Skeletal muscle tissue (tissue), 4 donors: ENCODE data around the gene LIN37. TPM values are rescaled to one million over a fixed set of nuclear protein-coding genes. Genes with fewer than 3 reads are reported as not detected.

Source experiments
- H3K27ac ChIP-seq: one replicate; pipeline ENCODE4 v1.7.0; 2013; ENCODE audit warnings: mild to moderate bottlenecking, low read depth, low read length, inconsistent platforms
- H3K27me3 ChIP-seq, 3 donors: one replicate each; pipeline ENCODE4 v1.7.0; 2013; ENCODE audit warnings: low read length in 3 of 3; ENCODE audit not compliant: control insufficient read depth in 3 of 3, insufficient read depth in 3 of 3
- H3K36me3 ChIP-seq, 3 donors: one replicate each; pipeline ENCODE4 v1.7.0; 2013; ENCODE audit warnings: low read length in 3 of 3; ENCODE audit not compliant: control insufficient read depth in 3 of 3, insufficient read depth in 3 of 3
- H3K4me1 ChIP-seq, 3 donors: one replicate each; pipeline ENCODE4 v1.7.0; 2013; ENCODE audit warnings: low read length in 3 of 3, mild to moderate bottlenecking in 3 of 3; ENCODE audit not compliant: control insufficient read depth in 3 of 3, insufficient read depth in 3 of 3
- H3K4me3 ChIP-seq, 3 donors: one replicate each; pipeline ENCODE4 v1.7.0; 2013; ENCODE audit warnings: low read length in 3 of 3
- H3K9ac ChIP-seq, 3 donors: one replicate each; pipeline ENCODE4 v1.7.0; 2013; ENCODE audit warnings: low read length in 3 of 3, mild to moderate bottlenecking in 3 of 3, moderate library complexity in 2 of 3, low read depth in 1 of 3
- H3K9me3 ChIP-seq, 3 donors: one replicate each; pipeline ENCODE4 v1.7.0; 2013; ENCODE audit warnings: low read length in 3 of 3; ENCODE audit not compliant: control insufficient read depth in 3 of 3
- total RNA-seq: library from RNA; depleted of rRNA; stranded (reverse); fragments of >200 nt; gene quantifications from one replicate; pipeline ENCODE4 v1.2.3, GENCODE V29; 2014
- donor health status: Osteomylitis.

Gene LIN37
- total RNA-seq, 1 donor from 2014 or later, result 3.1 TPM

DNA sequence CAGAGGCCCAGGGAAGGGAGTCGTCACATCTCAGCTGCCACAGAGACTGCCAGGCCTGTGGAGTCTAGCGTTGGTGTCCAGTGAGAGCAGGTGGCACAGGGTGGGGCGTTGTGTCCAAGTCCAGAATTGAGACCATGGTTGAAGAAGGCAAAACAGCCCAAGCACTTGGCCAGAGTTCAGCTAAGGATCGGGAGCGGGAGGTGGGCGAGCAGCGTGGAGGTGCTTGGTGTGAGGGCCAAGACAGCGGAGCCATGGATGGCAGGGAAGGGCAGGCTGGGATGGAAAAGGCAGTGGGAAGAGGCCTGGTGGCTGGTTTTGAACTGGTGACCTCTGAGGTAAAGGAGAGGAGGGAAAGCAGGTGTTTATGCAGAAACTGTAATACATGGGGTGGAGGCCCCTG, 14.1 kb upstream of the LIN37 start:
- peaks cover 75 to 84% (median 82%) of the 10 kb centered on the region in 3 donors for H3K36me3 ChIP-seq
- no peaks in the 10 kb centered on the region for H3K27me3 ChIP-seq
- H3K9ac ChIP-seq, result peak overlapping the region in 1 of 3 donors; percentile 16
- no peak overlapping the region for H3K4me3 ChIP-seq
- H3K4me1 ChIP-seq, result peaks cover 0 to 4% (median 0%) of the 10 kb centered on the region in 3 donors
- no peak overlapping the region for H3K27ac ChIP-seq
- H3K9me3 ChIP-seq, result no peaks in the 10 kb centered on the region

DNA sequence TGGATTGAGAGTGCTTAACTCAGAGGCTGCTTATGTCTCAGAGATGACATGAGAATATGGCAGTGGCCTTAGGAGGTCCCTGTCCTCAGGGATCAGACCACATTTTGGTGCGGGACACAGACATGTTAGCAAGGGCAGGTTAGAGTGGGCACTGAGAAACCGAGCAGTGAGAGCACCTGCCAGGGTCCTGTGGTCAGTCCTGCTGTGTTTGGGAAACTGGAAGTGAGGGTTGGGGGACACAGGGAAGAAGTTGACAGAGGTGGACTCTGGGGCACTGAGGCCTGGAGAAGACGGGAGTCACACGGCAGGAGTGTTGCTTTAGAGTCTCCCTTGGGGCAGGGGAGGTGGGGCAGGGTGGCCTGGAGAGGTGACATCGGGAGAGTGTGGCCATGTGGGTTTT, 13.5 kb upstream of the LIN37 start:
- Histone ChIP-seq H3K9me3 (no peaks in the 10 kb centered on the region), H3K4me3 (no peak overlapping the region), H3K4me1 (peaks cover 4 to 10% (median 4%) of the 10 kb centered on the region in 3 donors), H3K36me3 (peaks cover 69 to 78% (median 76%) of the 10 kb centered on the region in 3 donors), H3K27ac (no peak overlapping the region), H3K9ac (no peak overlapping the region), H3K27me3 (no peaks in the 10 kb centered on the region)

GRCh38 chr19:35736913-35737886, 11.2 kb upstream of the LIN37 start:
- Histone ChIP-seq H3K9me3 (no peaks in the 10 kb centered on the region), H3K27ac (no peak overlapping the region), H3K4me3 (no peak overlapping the region), H3K36me3 (peaks cover 49 to 59% (median 57%) of the 10 kb centered on the region in 3 donors), H3K27me3 (no peaks in the 10 kb centered on the region), H3K4me1 (peaks cover 7 to 22% (median 14%) of the 10 kb centered on the region in 3 donors), H3K9ac (no peak overlapping the region)

DNA sequence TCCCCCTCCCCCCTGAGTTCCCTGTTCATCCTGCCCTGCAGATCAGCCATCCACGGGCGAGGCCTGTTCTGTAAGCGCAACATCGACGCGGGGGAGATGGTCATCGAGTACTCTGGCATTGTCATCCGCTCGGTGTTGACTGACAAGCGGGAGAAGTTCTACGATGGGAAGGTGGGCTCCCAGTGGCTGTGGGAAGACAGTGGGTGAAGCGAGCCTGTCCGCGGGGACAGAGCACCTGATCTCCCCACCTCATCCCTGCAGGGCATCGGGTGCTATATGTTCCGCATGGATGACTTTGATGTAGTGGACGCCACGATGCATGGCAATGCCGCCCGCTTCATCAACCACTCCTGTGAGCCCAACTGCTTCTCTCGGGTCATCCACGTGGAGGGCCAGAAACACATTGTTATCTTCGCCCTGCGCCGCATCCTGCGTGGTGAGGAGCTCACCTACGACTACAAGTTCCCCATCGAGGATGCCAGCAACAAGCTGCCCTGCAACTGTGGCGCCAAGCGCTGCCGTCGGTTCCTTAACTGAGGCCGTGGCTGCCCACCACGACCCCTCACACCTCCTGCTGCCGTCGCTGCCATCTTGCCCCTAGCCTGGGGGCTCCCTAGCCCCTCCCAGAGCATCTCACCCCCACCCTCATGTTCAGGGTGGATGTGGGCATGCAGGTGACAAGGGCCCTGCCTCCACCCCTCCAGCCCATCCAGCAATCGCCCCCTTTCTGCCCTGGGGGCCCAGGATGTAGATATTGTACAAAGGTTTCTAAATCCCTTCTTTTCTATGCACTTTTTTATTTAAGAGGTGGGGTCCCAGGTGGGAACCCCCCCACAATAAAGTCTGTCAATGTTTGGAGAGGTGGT, 10.1 kb upstream of the LIN37 start:
- Histone ChIP-seq H3K9me3 (no peaks in the 10 kb centered on the region), H3K9ac (no peak overlapping the region), H3K4me3 (no peak overlapping the region), H3K36me3 (peaks cover 56 to 63% (median 60%) of the 10 kb centered on the region in 3 donors), H3K4me1 (peaks cover 7 to 29% (median 18%) of the 10 kb centered on the region in 3 donors), H3K27me3 (no peaks in the 10 kb centered on the region), H3K27ac (no peak overlapping the region)

- Histone ChIP-seq H3K27me3 (no peaks in the 10 kb centered on the region), H3K9ac (no peak overlapping the region), H3K4me1 (peaks cover 7 to 32% (median 20%) of the 10 kb centered on the region in 3 donors), H3K9me3 (no peaks in the 10 kb centered on the region), H3K36me3 (peaks cover 51 to 60% (median 58%) of the 10 kb centered on the region in 3 donors), H3K27ac (no peak overlapping the region), H3K4me3 (no peak overlapping the region)
Observed at GRCh38 chr19:35738887-35739229, 9.5 kb upstream of the LIN37 start.

- Histone ChIP-seq H3K4me1 (peaks cover 14 to 39% (median 27%) of the 10 kb centered on the region in 3 donors), H3K36me3 (peaks cover 45 to 55% (median 54%) of the 10 kb centered on the region in 3 donors), H3K9ac (peak overlapping the region; percentile 30 to 87 (median 79)), H3K27me3 (no peaks in the 10 kb centered on the region), H3K27ac (peak overlapping the region; percentile 87), H3K4me3 (peak overlapping the region; percentile 85 to 88 (median 86)), H3K9me3 (no peaks in the 10 kb centered on the region)
Observed at GRCh38 chr19:35739275-35740107, 8.9 kb upstream of the LIN37 start.

DNA sequence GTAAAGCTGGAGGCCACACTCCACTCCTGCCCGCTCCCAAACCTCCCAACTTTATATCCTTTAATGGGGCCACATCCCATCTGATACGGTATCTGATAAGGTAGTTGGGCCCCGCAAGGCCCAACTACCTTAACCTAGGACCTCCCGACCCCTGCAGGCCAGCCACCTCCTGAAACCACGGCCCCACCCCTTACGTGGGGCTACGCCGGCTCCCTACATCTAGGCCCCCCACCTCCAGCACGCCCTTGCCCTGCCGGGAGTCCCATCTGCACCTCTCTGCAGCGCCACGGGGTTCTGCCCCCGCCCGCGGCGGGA, 8.3 kb upstream of the LIN37 start:
- Histone ChIP-seq H3K27me3 (no peaks in the 10 kb centered on the region), H3K9ac (peak overlapping the region; percentile 30 to 87 (median 79)), H3K4me3 (peak overlapping the region; percentile 85 to 88 (median 86)), H3K9me3 (no peaks in the 10 kb centered on the region), H3K4me1 (peaks cover 16 to 45% (median 29%) of the 10 kb centered on the region in 3 donors), H3K27ac (peak overlapping the region; percentile 87), H3K36me3 (peaks cover 40 to 50% (median 49%) of the 10 kb centered on the region in 3 donors)

DNA sequence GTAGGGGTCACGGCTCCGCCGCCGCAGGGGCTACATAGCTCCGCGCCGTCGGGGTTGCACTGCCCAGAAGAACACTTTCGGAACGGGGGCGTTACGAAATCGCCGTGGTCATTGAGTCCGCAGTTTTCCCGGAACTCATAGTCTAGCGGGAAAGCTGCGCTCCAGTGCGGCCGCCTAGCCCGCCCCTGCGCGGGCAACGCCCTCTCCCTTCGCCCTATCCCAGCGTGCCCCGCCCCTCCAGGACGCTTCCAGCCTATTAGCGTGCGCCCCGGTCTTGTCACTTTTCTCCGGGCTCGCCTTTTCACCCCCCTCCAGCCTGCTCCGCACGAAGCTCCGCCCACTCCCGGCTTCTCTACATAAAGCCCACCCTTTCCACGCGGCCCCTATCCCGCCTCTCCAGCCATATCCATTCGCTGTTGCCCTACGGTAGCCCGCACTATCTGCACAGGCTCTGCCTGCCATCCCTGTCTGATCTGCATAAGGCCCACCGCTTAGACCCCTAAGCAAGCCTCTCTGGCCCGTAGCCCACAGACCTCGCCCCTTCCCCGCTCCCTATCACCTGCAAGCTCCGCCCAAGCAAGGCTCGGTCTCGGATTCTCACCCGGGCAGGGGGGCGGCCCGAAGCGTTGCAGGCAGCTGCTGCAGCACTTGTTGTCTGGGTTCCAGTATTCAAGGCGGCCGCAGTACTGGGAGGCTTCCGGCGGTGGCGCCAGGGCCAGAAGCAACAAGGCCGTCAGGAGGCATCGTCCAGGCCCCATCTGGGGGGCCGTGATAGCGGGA, 7.8 kb upstream of the LIN37 start:
- no peaks in the 10 kb centered on the region for H3K27me3 ChIP-seq
- H3K36me3 ChIP-seq, result peaks cover 35 to 44% (median 44%) of the 10 kb centered on the region in 3 donors
- peak overlapping the region; percentile 85 to 88 (median 86) for H3K4me3 ChIP-seq
- peaks cover 16 to 46% (median 30%) of the 10 kb centered on the region in 3 donors for H3K4me1 ChIP-seq
- H3K27ac ChIP-seq, result peak overlapping the region; percentile 87
- peak overlapping the region; percentile 80 to 87 (median 81) for H3K9ac ChIP-seq
- no peaks in the 10 kb centered on the region for H3K9me3 ChIP-seq

DNA sequence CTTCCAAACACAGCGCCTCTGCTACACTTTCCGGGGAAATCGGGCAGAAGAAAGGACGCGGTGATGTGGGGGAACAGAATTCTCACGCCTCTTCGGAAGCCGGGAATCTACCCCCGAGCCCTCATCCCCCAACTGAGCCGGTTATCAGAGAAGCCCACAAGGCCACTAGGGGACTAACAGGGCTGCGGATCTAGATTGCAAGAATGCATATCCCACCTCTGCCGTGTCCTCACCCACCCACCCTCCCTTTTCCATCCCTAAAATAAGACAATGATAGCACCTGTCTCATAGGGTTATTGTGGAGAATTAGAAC, 7.2 kb upstream of the LIN37 start:
- H3K4me1 ChIP-seq, result peaks cover 21 to 52% (median 35%) of the 10 kb centered on the region in 3 donors
- no peaks in the 10 kb centered on the region for H3K9me3 ChIP-seq
- peak overlapping the region; percentile 80 to 87 (median 81) for H3K9ac ChIP-seq
- H3K27ac ChIP-seq, result peak overlapping the region; percentile 87
- H3K27me3 ChIP-seq, result no peaks in the 10 kb centered on the region
- peaks cover 33 to 44% (median 43%) of the 10 kb centered on the region in 3 donors for H3K36me3 ChIP-seq
- H3K4me3 ChIP-seq, result peak overlapping the region; percentile 85 to 88 (median 86)
